Measurements from ENCODE around the gene FAU. TPM values are rescaled to one million over a fixed set of nuclear protein-coding genes. Genes with fewer than 3 reads are reported as not detected.

Gene FAU
- total and polyA plus RNA-seq, 9 of the 15 experiments (the other 6 are each of a cell fraction or from before 2014, with no cell fraction given), result 433 to 1,827 (median 942) TPM

GRCh38 chr11:65150509-65151299 lies 28.8 kb upstream of the FAU start (continued):
- TF ChIP-seq, protein P1, sequence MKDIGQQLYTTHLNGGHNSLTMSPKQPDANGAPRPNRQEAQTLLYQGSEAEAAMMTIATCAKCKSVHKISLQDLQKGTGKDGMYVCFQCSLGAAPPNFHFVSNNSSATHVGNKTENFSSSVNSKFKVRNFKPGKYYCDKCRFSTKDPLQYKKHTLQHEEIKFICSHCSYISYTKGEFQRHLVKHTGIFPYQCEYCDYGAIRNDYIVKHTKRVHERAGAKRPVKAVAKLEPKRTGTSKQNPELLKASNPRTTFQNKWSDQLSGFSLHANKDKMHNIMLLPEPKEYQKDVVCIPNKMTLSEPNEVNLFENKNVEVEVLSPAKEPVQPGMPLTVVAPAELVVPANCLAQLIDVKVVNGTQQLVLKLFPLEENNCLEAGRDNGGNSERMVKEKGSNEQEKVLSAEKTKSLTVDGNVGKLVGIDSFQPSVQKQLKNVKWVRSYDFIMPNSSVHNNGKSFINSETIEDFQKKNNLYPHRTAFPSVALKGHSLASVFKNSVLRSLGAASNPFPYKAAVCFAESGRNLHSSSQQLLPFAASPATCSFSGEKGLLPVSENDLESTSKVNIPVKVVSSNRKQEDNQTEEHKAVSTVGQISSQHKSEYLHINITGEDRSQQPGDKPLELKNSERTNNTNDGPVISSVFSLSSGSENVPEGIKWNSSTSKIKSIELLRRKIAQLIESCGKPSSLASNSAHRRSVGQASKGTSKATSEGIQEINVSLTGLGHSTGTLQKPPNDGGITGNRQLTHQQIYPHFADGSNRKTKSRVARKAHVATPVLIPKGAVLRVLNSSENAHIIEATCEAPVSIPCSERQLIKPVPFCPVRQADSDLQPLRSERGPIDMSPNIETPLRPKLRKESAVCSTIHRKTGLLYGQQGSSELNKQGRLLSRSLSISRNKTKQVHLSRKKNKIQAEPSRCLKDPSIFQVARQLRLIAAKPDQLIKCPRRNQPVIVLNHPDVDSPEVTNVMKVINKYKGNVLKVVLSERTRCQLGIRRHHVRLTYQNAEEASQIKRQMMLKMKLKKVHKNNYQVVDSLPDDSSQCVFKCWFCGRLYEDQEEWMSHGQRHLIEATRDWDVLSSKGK (CRISPR knock-in tag; IDR thresholded peaks at IDR 0.05), result no peak
- TF ChIP-seq JUN (IDR thresholded peaks at IDR 0.05; ENCODE audit: borderline replicate concordance, low read depth, low read length) (peak; percentile 86), JUN (CRISPR knock-in tag; IDR thresholded peaks at IDR 0.05; ENCODE audit: borderline replicate concordance) (no peak), ZBTB49 (CRISPR knock-in tag; IDR thresholded peaks at IDR 0.05; ENCODE audit: borderline replicate concordance) (no peak), SMC3 (conservative IDR thresholded peaks at IDR 0.05; ENCODE audit: insufficient read depth, low read depth, low read length) (no peak), ARID2 (IDR thresholded peaks at IDR 0.05) (no peak), NR3C1 (CRISPR knock-in tag; IDR thresholded peaks at IDR 0.05) (no peak), LCOR (CRISPR knock-in tag; IDR thresholded peaks at IDR 0.05) (no peak), MYBL2 (IDR thresholded peaks at IDR 0.05; ENCODE audit: low read depth) (no peak), MYBL2 (CRISPR knock-in tag; IDR thresholded peaks at IDR 0.05; ENCODE audit: borderline replicate concordance) (no peak), RNF219 (CRISPR knock-in tag; IDR thresholded peaks at IDR 0.05) (no peak), ZC3H11A (IDR thresholded peaks at IDR 0.05; ENCODE audit: low read depth, low read length) (no peak), TGIF2 (CRISPR knock-in tag; IDR thresholded peaks at IDR 0.05) (no peak), ZNF75A (CRISPR knock-in tag; IDR thresholded peaks at IDR 0.05) (no peak), ZNF551 (CRISPR knock-in tag; IDR thresholded peaks at IDR 0.05) (no peak)
- TF ChIP-seq, protein P2, sequence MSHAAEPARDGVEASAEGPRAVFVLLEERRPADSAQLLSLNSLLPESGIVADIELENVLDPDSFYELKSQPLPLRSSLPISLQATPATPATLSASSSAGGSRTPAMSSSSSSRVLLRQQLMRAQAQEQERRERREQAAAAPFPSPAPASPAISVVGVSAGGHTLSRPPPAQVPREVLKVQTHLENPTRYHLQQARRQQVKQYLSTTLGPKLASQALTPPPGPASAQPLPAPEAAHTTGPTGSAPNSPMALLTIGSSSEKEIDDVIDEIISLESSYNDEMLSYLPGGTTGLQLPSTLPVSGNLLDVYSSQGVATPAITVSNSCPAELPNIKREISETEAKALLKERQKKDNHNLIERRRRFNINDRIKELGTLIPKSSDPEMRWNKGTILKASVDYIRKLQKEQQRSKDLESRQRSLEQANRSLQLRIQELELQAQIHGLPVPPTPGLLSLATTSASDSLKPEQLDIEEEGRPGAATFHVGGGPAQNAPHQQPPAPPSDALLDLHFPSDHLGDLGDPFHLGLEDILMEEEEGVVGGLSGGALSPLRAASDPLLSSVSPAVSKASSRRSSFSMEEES (CRISPR knock-in tag; IDR thresholded peaks at IDR 0.05), result no peak
- TF ChIP-seq, protein P3, sequence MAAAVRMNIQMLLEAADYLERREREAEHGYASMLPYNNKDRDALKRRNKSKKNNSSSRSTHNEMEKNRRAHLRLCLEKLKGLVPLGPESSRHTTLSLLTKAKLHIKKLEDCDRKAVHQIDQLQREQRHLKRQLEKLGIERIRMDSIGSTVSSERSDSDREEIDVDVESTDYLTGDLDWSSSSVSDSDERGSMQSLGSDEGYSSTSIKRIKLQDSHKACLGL (CRISPR knock-in tag; IDR thresholded peaks at IDR 0.05; ENCODE audit: borderline replicate concordance, poor library complexity, severe bottlenecking), result no peak
